ENCODE results near the gene CDO1.

- TF ChIP-seq CBX5 (IDR thresholded peaks at IDR 0.05; ENCODE audit: borderline replicate concordance, low read depth) (no peak), ZNF274 (IDR thresholded peaks at IDR 0.05; ENCODE audit: borderline replicate concordance, low read depth, low read length) (no peak), CTCF (IDR thresholded peaks at IDR 0.05 in 2 of 3, conservative IDR thresholded peaks at IDR 0.05 in 1 of 3; ENCODE audit: insufficient read depth in 2 of 3, low read depth in 1 of 3, low read length in 3 of 3) (no peak)
Observed at GRCh38 chr5:115796656-115797055, 19.8 kb downstream of the CDO1 start.
